GM12801 (cell line): Measurements from ENCODE around the gene SPANXN5.
"Not testable (repeated sequence)": the region's sequence is repeated elsewhere in the genome, so short reads cannot be mapped to it uniquely, and the experiment has no call there.

Source experiments
- TF ChIP-seq, protein P1 (sequence below): IDR thresholded peaks from one replicate; pipeline ENCODE4 v1.5.1; 2011; ENCODE audit warnings: control low read depth; ENCODE audit not compliant: insufficient read length; ENCODE audit errors: extremely low read depth

SPANXN5 gene

GRCh38 chrX:52750952-52751351 lies 46.3 kb downstream of the SPANXN5 start, which contains the start of gene SSX2B:
TSS of gene SSX2B (plus strand) at chrX:52751252. CDS start at chrX:52752681, 1,429 bp downstream.
- TF ChIP-seq, protein P1, sequence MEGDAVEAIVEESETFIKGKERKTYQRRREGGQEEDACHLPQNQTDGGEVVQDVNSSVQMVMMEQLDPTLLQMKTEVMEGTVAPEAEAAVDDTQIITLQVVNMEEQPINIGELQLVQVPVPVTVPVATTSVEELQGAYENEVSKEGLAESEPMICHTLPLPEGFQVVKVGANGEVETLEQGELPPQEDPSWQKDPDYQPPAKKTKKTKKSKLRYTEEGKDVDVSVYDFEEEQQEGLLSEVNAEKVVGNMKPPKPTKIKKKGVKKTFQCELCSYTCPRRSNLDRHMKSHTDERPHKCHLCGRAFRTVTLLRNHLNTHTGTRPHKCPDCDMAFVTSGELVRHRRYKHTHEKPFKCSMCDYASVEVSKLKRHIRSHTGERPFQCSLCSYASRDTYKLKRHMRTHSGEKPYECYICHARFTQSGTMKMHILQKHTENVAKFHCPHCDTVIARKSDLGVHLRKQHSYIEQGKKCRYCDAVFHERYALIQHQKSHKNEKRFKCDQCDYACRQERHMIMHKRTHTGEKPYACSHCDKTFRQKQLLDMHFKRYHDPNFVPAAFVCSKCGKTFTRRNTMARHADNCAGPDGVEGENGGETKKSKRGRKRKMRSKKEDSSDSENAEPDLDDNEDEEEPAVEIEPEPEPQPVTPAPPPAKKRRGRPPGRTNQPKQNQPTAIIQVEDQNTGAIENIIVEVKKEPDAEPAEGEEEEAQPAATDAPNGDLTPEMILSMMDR, result not testable (repeated sequence)
